HepG2 (cell line): ENCODE results near the gene SUSD2. TPM values are rescaled to one million over a fixed set of nuclear protein-coding genes. Genes with fewer than 3 reads are reported as not detected.

Experiments used
- ATAC-seq: fragments of 200-7000 bp; cut with Tn5 transposase; 3 replicates; pipeline ENCODE4 v1.9.1; 2020; ENCODE audit warnings: mild to moderate bottlenecking, moderate library complexity
- BruUV-seq: library from RNA; stranded (reverse); fragments of 400-500 nt; replicated peaks from 2 replicates; lab custom pipeline; 2021; lab: Mats Ljungman, UMichigan
- CTCF ChIA-PET: fragments of 300-600 bp; formaldehyde crosslinking; extraction: SDS; loops from one replicate; lab custom pipeline; 2021; ENCODE audit warnings: low total read pairs, inconsistent platforms, low intra/inter-chr PET ratio; lab: Yijun Ruan, JAX
- POLR2A ChIA-PET: fragments of 350-600 bp; sonication (Branson Sonifier 250); formaldehyde crosslinking; loops from one replicate; lab custom pipeline; 2020; ENCODE audit warnings: antibody characterized with exemption, inconsistent platforms; lab: Yijun Ruan, JAX
- DNase-seq: peaks from one replicate; pipeline ENCODE4 v3.0.0-alpha.2; 2015; ENCODE audit warnings: low spot score
- FAIRE-seq: peaks from 3 replicates; lab custom pipeline; 2011; peaks lifted over from hg19 to GRCh38; lab: Jason Lieb, UNC
- H2AFZ ChIP-seq: one replicate; pipeline ENCODE4 v1.6.1; 2011; ENCODE audit warnings: low read length, inconsistent platforms
- H3K27ac ChIP-seq: fragments of 300-600 bp; 3 replicates; pipeline ENCODE4 v1.8.0; 2011; ENCODE audit warnings: mixed run types, mild to moderate bottlenecking, mixed read lengths, low read length, inconsistent platforms; ENCODE audit not compliant: insufficient read depth; ENCODE audit errors: extremely low read length
- H3K27me3 ChIP-seq, 2 experiments: fragments of 200-600 bp in 1 of 2; 2 replicates in 1 of 2; 3 replicates in 1 of 2; pipeline versions ENCODE4 v1.6.0 to v1.8.0; 2011; ENCODE audit warnings: low read length in 2 of 2, mild to moderate bottlenecking in 2 of 2, moderate library complexity in 2 of 2, inconsistent platforms in 1 of 2; ENCODE audit not compliant: insufficient read depth in 2 of 2, control insufficient read depth in 1 of 2
- H3K36me3 ChIP-seq, 2 experiments: fragments of 200-600 bp in 1 of 2; replicated peaks in 1 of 2; 2 replicates in 1 of 2; 3 replicates in 1 of 2; pipeline versions ENCODE4 v1.5.1 to v1.8.0; 2011; ENCODE audit warnings: low read length in 2 of 2, inconsistent platforms in 1 of 2; ENCODE audit not compliant: insufficient read depth in 2 of 2, control insufficient read depth in 1 of 2
- H3K4me1 ChIP-seq: 2 replicates; pipeline ENCODE4 v1.5.1; 2012; ENCODE audit warnings: low read length, inconsistent platforms; ENCODE audit not compliant: insufficient read depth
- H3K4me2 ChIP-seq: 2 replicates; pipeline ENCODE4 v1.6.0; 2011; ENCODE audit warnings: low read depth, low read length, inconsistent platforms
- H3K4me3 ChIP-seq, 3 experiments: fragments of 200-600 bp in 1 of 3; sonication (generic), shearing (Covaris generic) in 1 of 3; replicated peaks in 1 of 3; 2 replicates each; pipeline ENCODE4 v1.5.1; 2011 to 2016; ENCODE audit warnings: low read length in 3 of 3, inconsistent platforms in 2 of 3, low read depth in 2 of 3, mild to moderate bottlenecking in 2 of 3, control low read depth in 1 of 3, mixed read lengths in 1 of 3; ENCODE audit not compliant: insufficient read depth in 1 of 3
- H3K79me2 ChIP-seq: one replicate; pipeline ENCODE4 v1.6.1; 2011; ENCODE audit warnings: low read length, inconsistent platforms; ENCODE audit not compliant: insufficient read depth
- H3K9ac ChIP-seq: 2 replicates; pipeline ENCODE4 v1.6.0; 2011; ENCODE audit warnings: mild to moderate bottlenecking, low read depth, low read length, inconsistent platforms; ENCODE audit not compliant: insufficient read depth
- H3K9me3 ChIP-seq: 2 replicates; pipeline ENCODE4 v1.5.1; 2012; ENCODE audit warnings: mild to moderate bottlenecking, low read length
- H4K20me1 ChIP-seq: 2 replicates; pipeline ENCODE4 v1.6.0; 2011; ENCODE audit warnings: inconsistent platforms, mild to moderate bottlenecking, low read length, moderate library complexity; ENCODE audit not compliant: insufficient read depth
- CC2D1A ChIP-seq: sonication (generic); formaldehyde crosslinking; IDR thresholded peaks from 2 replicates; pipeline ENCODE4 v1.8.1; 2023; ENCODE audit warnings: mild to moderate bottlenecking, missing genetic modification reagents
- CHD2 ChIP-seq: IDR thresholded peaks from 2 replicates; pipeline ENCODE4 v1.6.1; 2011; ENCODE audit warnings: low read depth, low read length, improper control_type of control experiment
- DBP ChIP-seq: sonication (generic); formaldehyde crosslinking; IDR thresholded peaks from 2 replicates; pipeline ENCODE4 v1.4.0; 2020; ENCODE audit warnings: missing genetic modification reagents; ENCODE audit errors: not compliant biosample characterization
- HDAC2 ChIP-seq: sonication (generic); formaldehyde crosslinking; IDR thresholded peaks from 2 replicates; pipeline ENCODE4 v1.4.0; 2020; ENCODE audit warnings: missing genetic modification reagents
- HMGA1 ChIP-seq: sonication (generic); formaldehyde crosslinking; conservative IDR thresholded peaks from 2 replicates; pipeline ENCODE4 v1.4.0; 2020; ENCODE audit warnings: missing genetic modification reagents
- KDM3A ChIP-seq: IDR thresholded peaks from 2 replicates; pipeline ENCODE4 v1.6.1; 2018; ENCODE audit warnings: low read depth, missing compliant biosample characterization
- MBNL3 ChIP-seq: fragments of 250-450 bp; sonication (Bioruptor Pico); conservative IDR thresholded peaks from 2 replicates; pipeline ENCODE4 v1.8.0; 2022; ENCODE audit warnings: mild to moderate bottlenecking, inconsistent platforms
- SATB2 ChIP-seq: sonication (generic); formaldehyde crosslinking; IDR thresholded peaks from 2 replicates; pipeline ENCODE4 v1.5.0; 2020; ENCODE audit warnings: missing genetic modification reagents
- STAT6 ChIP-seq: sonication (generic); formaldehyde crosslinking; IDR thresholded peaks from 2 replicates; pipeline ENCODE4 v1.4.0; 2020; ENCODE audit warnings: missing genetic modification reagents, mild to moderate bottlenecking, borderline replicate concordance
- ZBTB1 ChIP-seq: sonication (generic); formaldehyde crosslinking; IDR thresholded peaks from 2 replicates; pipeline ENCODE4 v1.4.0; 2020; ENCODE audit warnings: missing genetic modification reagents, borderline replicate concordance
- ZNF552 ChIP-seq: sonication (generic); formaldehyde crosslinking; IDR thresholded peaks from 2 replicates; pipeline ENCODE4 v1.9.0; 2022; ENCODE audit warnings: missing genetic modification reagents, mild to moderate bottlenecking, borderline replicate concordance
- ZNF660 ChIP-seq: sonication (generic); formaldehyde crosslinking; IDR thresholded peaks from 2 replicates; pipeline ENCODE4 v1.5.1; 2020; ENCODE audit warnings: mild to moderate bottlenecking, low read depth, missing genetic modification reagents, borderline replicate concordance
- ZNF883 ChIP-seq: sonication (generic); formaldehyde crosslinking; IDR thresholded peaks from 2 replicates; pipeline ENCODE4 v1.5.1; 2020; ENCODE audit warnings: mild to moderate bottlenecking, missing genetic modification reagents; ENCODE audit errors: not compliant biosample characterization
- WGBS: methylation state at CpG from one replicate; pipeline ENCODE4 v1.1.6; 2017; ENCODE audit warnings: low lambda C conversion rate; 5-methylcytosine and 5-hydroxymethylcytosine counted together
- in situ Hi-C: cut with HindIII; loops from 2 replicates; pipeline ENCODE4 v1.10.0; 2017; ENCODE audit warnings: low pct_unique_long_range_greater_than_20kb; ENCODE audit not compliant: extremely low pct_ligation_motif_present
- intact Hi-C: fragments of 100-400 bp; cut with micrococcal nuclease; formaldehyde crosslinking; loops from one replicate; pipeline ENCODE4 v1.10.0; 2022; ENCODE audit not compliant: unreplicated experiment
- polyA plus RNA-seq, 8 experiments: library from polyadenylated mRNA; depleted of rRNA in 3 of 8; stranded (reverse) in 7 of 8; unstranded in 1 of 8; fragments of >200 nt; fragmentation: Illumina TruSeq in 4 of 8; extraction: Trizol in 4 of 8; gene quantifications; 2 replicates each; pipeline versions ENCODE4 v1.2.1 to v1.2.3, GENCODE V29; 2011 to 2016; ENCODE audit warnings: low read depth in 4 of 8, missing spikeins in 1 of 8, mixed read lengths in 1 of 8; ENCODE audit not compliant: insufficient read depth in 1 of 8
- total RNA-seq, 5 experiments: library from RNA; depleted of rRNA; stranded (reverse); fragments of >200 nt; fragmentation: Illumina TruSeq; extraction: Trizol; gene quantifications; 2 replicates each; pipeline ENCODE4 v1.2.3, GENCODE V29; 2016; ENCODE audit warnings: low read depth in 1 of 5

Gene SUSD2
- total and polyA plus RNA-seq, 2 of the 13 experiments (the other 11 are each of a cell fraction or from before 2014, with no cell fraction given): 2.1 to 11.0 TPM

- intact Hi-C loops: loop anchor here (10.0 kb wide), 1 partner anchor 47 kb away; no protein-coding TSS in a partner anchor
Measured at GRCh38 chr22:24141586-24141985, 39.7 kb upstream of the SUSD2 start.

More at GRCh38 chr22:24141586-24141985, 39.7 kb upstream of the SUSD2 start:
- Histone ChIP-seq H3K4me3 (no peak overlapping the region), H3K9ac (no peak overlapping the region), H3K27ac (no peak overlapping the region), H3K4me2 (no peak overlapping the region), H3K9me3 (no peaks in the 10 kb centered on the region), H3K27me3 (no peaks in the 10 kb centered on the region), H3K36me3 (peaks cover 26 to 72% of the 10 kb centered on the region in 2 experiments)
- no TSS peak for BruUV-seq
- in situ Hi-C loops: no loop called here
- CTCF ChIA-PET: no interaction called here
- no peak for FAIRE-seq
- POLR2A ChIA-PET: interaction anchor here (1.1 kb wide), 1 partner anchor 40 kb away, joined by 3 read pairs; the partner anchor contains the start of gene SUSD2
- no peak for ATAC-seq
- no peak for DNase-seq
- TF ChIP-seq ZNF552 (CRISPR knock-in tag) (no peak), ZNF883 (CRISPR knock-in tag) (no peak), CC2D1A (CRISPR knock-in tag) (no peak), ZNF660 (CRISPR knock-in tag) (no peak), MBNL3 (no peak), SATB2 (CRISPR knock-in tag) (no peak), HDAC2 (CRISPR knock-in tag) (no peak), KDM3A (CRISPR knock-in tag) (no peak), ZBTB1 (CRISPR knock-in tag) (no peak), STAT6 (CRISPR knock-in tag) (no peak), HMGA1 (CRISPR knock-in tag) (no peak), CHD2 (no peak), DBP (CRISPR knock-in tag) (no peak)
- TF ChIP-seq, all 625 proteins: peak for 0
- Histone ChIP-seq H4K20me1 (peaks cover 3% of the 10 kb centered on the region; the same call in 1 of the 2 replicates), H3K79me2 (no peaks in the 10 kb centered on the region), H3K4me1 (peaks cover 21% of the 10 kb centered on the region), H2AFZ (no peak overlapping the region)
- WGBS: 95% methylated on average over 2 of the region's 2 CpGs
